ENCODE measurements around the gene KRT77.

KRT77 gene

DNA sequence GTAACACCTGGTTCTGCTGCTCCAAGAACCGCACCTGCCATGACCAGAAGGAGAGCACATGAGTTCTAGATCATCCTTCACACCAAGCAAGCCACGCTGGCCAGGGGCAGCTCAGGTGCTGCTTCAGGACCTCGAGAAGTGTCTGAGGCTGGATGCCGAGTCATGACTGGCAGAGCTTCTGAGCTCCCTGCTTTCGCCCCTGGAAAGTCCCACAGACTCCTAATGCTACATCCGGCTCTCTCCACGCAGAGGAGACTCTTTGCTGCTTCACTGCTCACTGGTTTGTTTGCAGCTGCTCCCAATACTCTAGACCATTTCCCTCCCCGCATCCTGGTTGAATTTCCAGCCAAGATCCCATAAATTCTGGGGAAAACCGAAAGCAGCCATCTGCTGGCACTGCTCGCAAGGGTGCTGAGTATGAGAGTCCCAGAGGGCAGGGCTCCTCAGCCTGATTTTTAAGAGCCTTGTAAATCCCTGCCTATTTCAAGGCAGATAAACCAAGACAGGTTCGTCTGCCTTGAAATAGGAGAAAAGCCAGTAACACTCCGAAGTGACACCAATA, 52.7 kb downstream of the KRT77 start:
- peak; percentile 48 for DNase-seq

DNA sequence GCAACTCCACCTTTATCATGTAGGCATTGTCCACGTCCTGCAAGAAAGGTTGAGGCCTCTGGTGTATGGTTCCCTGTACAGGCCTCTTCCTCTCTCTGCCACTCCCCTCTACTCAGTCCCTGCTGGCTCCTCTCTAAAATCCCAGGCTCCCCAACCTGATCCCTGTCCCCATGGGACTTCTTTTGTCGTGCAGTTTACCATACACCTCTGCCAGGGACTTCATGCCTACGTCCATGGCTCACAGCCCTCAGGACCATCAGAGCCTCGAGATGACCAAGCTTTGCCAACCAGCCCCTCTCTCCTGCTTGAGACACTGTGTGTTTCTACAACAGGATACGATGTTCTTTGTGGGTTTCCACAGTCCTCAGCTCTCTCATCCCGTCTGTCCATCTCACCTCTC, 54.3 kb downstream of the KRT77 start:
- DNase-seq = peak; percentile 50

DNA sequence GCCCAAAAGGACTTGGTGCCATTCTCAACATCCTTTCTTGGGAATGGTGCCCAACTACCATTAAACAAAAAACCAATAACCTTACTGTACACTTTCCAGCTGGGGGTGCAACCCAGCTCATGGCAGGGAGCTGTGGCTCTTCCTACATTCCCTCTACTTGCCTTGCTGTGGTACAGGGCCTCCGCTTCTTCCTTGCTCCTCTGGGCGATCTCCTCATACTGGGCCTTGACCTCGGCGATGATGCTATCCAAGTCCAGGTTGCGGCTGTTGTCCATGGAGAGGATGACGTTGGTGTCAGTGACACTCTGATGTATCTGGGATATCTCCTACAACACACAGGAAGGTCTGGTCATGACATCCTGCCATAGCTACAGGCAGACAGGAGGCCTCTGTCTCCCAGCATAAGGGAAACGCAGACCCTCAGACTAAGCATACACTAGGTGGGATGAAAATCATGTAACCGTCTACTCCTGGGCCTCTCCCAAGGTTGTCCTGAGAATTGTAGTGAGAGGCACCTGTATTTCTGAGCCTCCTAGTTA, 55.2 kb downstream of the KRT77 start:
- no peak for DNase-seq

GRCh38 chr12:52647601-52648000, 55.7 kb downstream of the KRT77 start:
- peak; percentile 28 for DNase-seq

DNA sequence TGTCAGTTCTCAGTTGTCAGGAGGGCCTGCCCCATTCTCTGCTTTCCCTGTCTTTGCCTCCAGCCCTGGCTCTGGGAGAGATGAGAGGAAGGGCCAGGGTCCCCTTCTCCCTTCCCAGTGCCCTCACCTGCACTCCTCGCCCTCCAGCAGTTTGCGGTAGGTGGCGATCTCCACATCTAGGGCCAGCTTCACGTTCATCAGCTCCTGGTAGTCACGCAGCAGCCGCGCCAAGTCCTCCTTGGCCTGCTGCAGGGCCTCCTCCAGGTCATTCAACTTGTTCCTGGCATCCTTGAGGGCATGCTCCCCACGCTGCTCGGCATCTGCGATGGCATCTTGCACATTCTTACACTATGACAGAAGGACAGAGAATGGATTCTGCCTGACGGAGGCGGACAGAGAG, 56.7 kb downstream of the KRT77 start:
- DNase-seq = peak; percentile 50

GRCh38 chr12:52645982-52646381, 57.3 kb downstream of the KRT77 start:
- peak; percentile 52 for DNase-seq

DNA sequence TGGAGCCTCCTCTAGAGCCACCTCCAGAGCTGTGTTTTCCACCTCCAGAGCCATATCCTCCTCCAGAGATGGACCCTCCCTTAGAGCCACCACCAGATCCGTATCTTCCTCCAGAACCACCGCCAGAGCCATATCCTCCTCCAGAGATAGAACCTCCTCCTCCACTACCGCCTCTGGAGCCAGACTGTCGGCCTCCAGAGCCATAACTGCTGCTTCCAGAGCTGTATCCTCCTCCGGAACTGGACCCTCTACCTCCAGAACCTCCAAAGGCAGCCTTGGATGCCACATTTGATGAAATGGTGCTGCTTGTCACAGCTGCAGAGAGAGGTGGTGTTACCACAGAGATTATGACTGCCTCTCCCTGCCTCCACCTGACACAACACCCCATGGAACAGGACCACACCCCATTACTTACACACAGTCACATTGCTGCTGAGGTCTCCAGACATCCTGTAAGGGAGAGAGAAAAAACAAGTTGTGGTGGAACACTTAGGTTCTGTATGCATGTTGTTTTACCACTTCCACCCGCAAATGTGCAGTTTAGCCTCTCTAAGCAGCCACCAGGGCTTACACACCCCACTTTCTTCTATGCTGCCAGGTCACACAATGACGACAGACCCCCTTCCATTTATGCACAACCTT, 58.1 kb downstream of the KRT77 start:
- peak; percentile 60 for DNase-seq

GRCh38 chr12:52644078-52644415, 59.3 kb downstream of the KRT77 start:
- no peak for DNase-seq

DNA sequence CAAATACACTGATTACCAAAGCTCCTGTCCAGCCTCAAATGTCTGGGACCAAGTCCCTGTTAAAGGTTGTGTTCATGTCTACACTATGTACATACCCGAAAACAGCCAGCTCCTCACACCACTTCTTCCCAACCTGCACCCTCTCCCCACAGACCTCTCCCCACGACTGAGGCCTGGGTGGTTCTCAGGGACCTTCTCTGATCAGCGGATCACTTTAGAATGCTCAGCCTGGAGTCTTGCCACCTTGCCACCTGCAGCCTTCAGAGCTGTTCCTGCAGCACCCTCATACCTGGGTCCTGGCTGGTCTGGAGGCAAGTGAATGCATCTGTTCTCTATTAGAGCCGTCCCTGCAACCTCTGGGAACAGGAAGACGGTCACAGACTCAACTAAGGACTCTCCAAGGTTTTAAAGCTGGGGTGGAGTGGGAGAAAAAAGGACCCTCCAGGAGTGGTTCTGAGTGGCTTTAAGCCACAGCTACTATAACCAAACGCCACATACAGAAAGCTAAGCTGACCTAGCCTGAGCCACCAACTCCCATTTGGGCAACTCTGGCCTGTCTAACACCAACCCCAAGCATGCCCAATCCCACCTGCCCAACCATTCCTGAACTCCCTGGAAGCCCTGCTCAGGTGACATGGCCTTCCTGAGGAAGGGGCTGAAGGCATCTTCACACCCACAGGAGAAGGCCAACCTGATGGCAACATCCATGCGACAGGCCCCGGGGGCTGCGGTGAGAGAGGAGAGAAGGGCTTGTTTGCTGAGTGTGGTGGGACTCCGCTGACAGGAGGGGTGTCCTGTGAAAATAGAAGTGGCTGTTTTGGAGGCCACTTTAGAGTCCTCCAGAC, 59.9 kb downstream of the KRT77 start:
- peak; percentile 53 for DNase-seq

DNA sequence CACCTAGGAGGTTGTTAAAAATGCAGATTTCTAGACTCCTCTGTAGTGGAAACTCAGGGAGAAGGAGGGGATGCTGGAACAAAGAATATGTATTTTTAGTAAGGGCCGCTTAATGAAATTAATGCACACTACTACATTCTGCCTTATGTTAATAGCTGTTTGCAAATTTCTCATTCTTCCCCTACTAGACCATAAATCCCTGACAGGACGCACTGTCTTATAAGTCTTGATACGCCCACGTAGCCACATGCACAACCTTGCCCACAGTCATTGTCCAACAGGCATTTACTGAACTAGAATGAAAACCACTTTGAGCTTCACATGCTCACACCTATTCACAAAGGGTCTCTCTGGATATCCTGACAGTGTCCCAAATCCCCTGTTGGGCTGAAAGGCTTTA, 61.9 kb downstream of the KRT77 start:
- no peak for DNase-seq
